LHCN-M2 (cell line): ENCODE data around the gene ZNF282. TPM values are rescaled to one million over a fixed set of nuclear protein-coding genes. Genes with fewer than 3 reads are reported as not detected.

Experiments used
- DNase-seq: peaks from one replicate; pipeline ENCODE4 v3.0.0-alpha.2; 2012; ENCODE audit warnings: low read depth
- polyA plus RNA-seq: library from polyadenylated mRNA; unstranded; fragments of >200 nt; gene quantifications from one replicate; pipeline ENCODE4 v1.2.1, GENCODE V29; 2012; ENCODE audit warnings: missing spikeins
- total RNA-seq: library from RNA; depleted of rRNA; stranded (reverse); fragments of >200 nt; gene quantifications from 2 replicates; pipeline ENCODE4 v1.2.3, GENCODE V29; 2014; rRNA removed

Gene ZNF282
- 23.0 and 28.6 TPM in 2 replicates for total RNA-seq
- polyA plus RNA-seq = 17.3 TPM

- DNase-seq = peak; percentile 95
Measured at GRCh38 chr7:149195180-149196150, at the start of gene ZNF282. ZNF282 (plus strand) TSS chr7:149195546; CDS start chr7:149195590, 44 bp downstream.

GRCh38 chr7:149147072-149147751 is 48.1 kb upstream of the ZNF282 start, which contains the start of gene ZNF398:
ZNF398 (plus strand) TSS chr7:149147453; CDS start chr7:149147743, 290 bp downstream.
- DNase-seq = peak; percentile 79

GRCh38 chr7:149147752-149148653 is 47.3 kb upstream of the ZNF282 start:
- peak; percentile 49 for DNase-seq

- DNase-seq = no peak
Measured at GRCh38 chr7:149150981-149151380, 44.4 kb upstream of the ZNF282 start.

- no peak for DNase-seq
Measured at GRCh38 chr7:149153346-149153745, 42.0 kb upstream of the ZNF282 start.

- no peak for DNase-seq
Measured at GRCh38 chr7:149154056-149154455, 41.3 kb upstream of the ZNF282 start.

GRCh38 chr7:149156898-149157297 is 38.4 kb upstream of the ZNF282 start:
- no peak for DNase-seq

- DNase-seq = peak; percentile 68
Measured at GRCh38 chr7:149161241-149161848, 34.0 kb upstream of the ZNF282 start.

GRCh38 chr7:149166142-149166541 is 29.2 kb upstream of the ZNF282 start:
- DNase-seq = no peak

GRCh38 chr7:149166630-149167352 is 28.6 kb upstream of the ZNF282 start:
- DNase-seq = no peak

GRCh38 chr7:149171892-149172533 is 23.3 kb upstream of the ZNF282 start:
- DNase-seq = no peak

- DNase-seq = no peak
Measured at GRCh38 chr7:149172534-149172920, 22.8 kb upstream of the ZNF282 start.

- DNase-seq = no peak
Measured at GRCh38 chr7:149175150-149175549, 20.2 kb upstream of the ZNF282 start.

- no peak for DNase-seq
Measured at GRCh38 chr7:149179241-149179640, 16.1 kb upstream of the ZNF282 start.

GRCh38 chr7:149180722-149181449 is 14.5 kb upstream of the ZNF282 start:
- DNase-seq = no peak

GRCh38 chr7:149181450-149181790 is 13.9 kb upstream of the ZNF282 start:
- no peak for DNase-seq

- no peak for DNase-seq
Measured at GRCh38 chr7:149184274-149184673, 11.1 kb upstream of the ZNF282 start.

- DNase-seq = no peak
Measured at GRCh38 chr7:149188213-149188612, 7.1 kb upstream of the ZNF282 start.

- DNase-seq = no peak
Measured at GRCh38 chr7:149188637-149189259, 6.6 kb upstream of the ZNF282 start.
